Measurements from ENCODE around the gene ABCC1. TPM values are rescaled to one million over a fixed set of nuclear protein-coding genes. Genes with fewer than 3 reads are reported as not detected.

Gene ABCC1
- total and polyA plus RNA-seq, 2 experiments from 2014 or later: 7.0 to 9.3 TPM

DNA sequence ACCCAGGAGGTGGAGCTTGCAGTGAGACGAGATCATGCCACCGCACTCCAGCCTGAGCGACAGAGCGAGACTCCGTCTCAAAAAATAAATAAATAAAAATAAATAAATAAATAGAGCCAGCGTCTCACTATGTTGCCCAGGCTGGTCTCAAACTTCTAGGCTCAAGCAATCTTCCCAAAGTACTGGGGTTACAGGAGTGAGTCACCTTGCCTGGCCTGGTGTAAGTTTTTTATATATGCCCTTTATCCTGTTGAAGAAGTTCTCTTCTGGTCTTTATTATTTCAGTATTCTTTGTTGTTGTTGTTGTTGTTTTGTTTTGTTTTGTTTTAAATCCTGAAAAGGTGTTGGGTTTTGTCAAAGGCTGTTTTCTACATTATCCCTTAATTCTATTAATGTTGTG lies 30.1 kb upstream of the ABCC1 start:
- no peaks in the 10 kb centered on the region for H3K9me2 ChIP-seq (replicated peaks; ENCODE audit: insufficient read depth)
- TF ChIP-seq, protein P1, sequence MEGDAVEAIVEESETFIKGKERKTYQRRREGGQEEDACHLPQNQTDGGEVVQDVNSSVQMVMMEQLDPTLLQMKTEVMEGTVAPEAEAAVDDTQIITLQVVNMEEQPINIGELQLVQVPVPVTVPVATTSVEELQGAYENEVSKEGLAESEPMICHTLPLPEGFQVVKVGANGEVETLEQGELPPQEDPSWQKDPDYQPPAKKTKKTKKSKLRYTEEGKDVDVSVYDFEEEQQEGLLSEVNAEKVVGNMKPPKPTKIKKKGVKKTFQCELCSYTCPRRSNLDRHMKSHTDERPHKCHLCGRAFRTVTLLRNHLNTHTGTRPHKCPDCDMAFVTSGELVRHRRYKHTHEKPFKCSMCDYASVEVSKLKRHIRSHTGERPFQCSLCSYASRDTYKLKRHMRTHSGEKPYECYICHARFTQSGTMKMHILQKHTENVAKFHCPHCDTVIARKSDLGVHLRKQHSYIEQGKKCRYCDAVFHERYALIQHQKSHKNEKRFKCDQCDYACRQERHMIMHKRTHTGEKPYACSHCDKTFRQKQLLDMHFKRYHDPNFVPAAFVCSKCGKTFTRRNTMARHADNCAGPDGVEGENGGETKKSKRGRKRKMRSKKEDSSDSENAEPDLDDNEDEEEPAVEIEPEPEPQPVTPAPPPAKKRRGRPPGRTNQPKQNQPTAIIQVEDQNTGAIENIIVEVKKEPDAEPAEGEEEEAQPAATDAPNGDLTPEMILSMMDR (IDR thresholded peaks at IDR 0.05; ENCODE audit: poor library complexity): no peak
- TF ChIP-seq EZH2 (IDR thresholded peaks at IDR 0.05; ENCODE audit: borderline replicate concordance) (no peak), EZH2phosphoT487 (IDR thresholded peaks at IDR 0.05; ENCODE audit: low read depth, severe bottlenecking, unreplicated experiment) (no peak)
- H3K4me3 ChIP-seq: no peak overlapping the region
- H3K9me3 ChIP-seq (ENCODE audit: low read depth): no peaks in the 10 kb centered on the region
- no peaks in the 10 kb centered on the region for H3K79me2 ChIP-seq
- no peaks in the 10 kb centered on the region for H3K4me1 ChIP-seq (ENCODE audit: insufficient read depth)
- H3K4me2 ChIP-seq: no peak overlapping the region
- no peak overlapping the region for H2AFZ ChIP-seq
- H3K27me3 ChIP-seq: no peaks in the 10 kb centered on the region
- H4K20me1 ChIP-seq (ENCODE audit: insufficient read depth, poor library complexity, severe bottlenecking): no peaks in the 10 kb centered on the region
- H3K36me3 ChIP-seq (replicated peaks; ENCODE audit: insufficient read depth, low read depth): no peaks in the 10 kb centered on the region
- 93% methylated on average over 6 of the region's 6 CpGs for WGBS (ENCODE audit: low lambda C conversion rate, missing lambda C conversion rate)
- H3K27ac ChIP-seq: no peak overlapping the region
- no peak for DNase-seq (ENCODE audit: low spot score)

DNA sequence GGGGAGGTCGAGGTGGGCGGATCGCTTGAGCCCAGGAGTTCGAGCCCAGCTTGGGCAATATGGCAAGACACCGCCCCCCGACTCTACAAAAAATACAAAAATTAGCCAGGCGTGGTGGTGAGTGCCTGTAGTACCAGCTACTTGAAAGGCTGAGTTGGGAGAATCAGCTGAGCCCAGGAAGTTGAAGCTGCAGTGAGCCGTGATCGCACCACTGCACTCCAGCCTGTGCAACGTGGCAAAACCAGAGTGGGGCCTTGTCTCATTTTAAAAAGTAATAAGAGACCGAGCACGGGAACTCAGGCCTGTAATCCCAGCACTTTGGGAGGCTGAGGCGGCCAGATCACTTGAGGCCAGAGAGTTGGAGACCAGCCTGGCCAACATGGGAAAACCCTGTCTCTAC lies 24.4 kb upstream of the ABCC1 start:
- H3K36me3 ChIP-seq (replicated peaks; ENCODE audit: insufficient read depth, low read depth): no peaks in the 10 kb centered on the region
- no peaks in the 10 kb centered on the region for H3K9me3 ChIP-seq (ENCODE audit: low read depth)
- no peak overlapping the region for H3K4me3 ChIP-seq
- no peak for DNase-seq (ENCODE audit: low spot score)
- no peaks in the 10 kb centered on the region for H3K79me2 ChIP-seq
- WGBS (ENCODE audit: low lambda C conversion rate, missing lambda C conversion rate): 96% methylated on average over 13 of the region's 13 CpGs
- H3K27me3 ChIP-seq: no peaks in the 10 kb centered on the region
- no peak overlapping the region for H2AFZ ChIP-seq
- no peaks in the 10 kb centered on the region for H4K20me1 ChIP-seq (ENCODE audit: insufficient read depth, poor library complexity, severe bottlenecking)
- TF ChIP-seq, protein P1 (IDR thresholded peaks at IDR 0.05; ENCODE audit: poor library complexity): no peak
- no peak for TF ChIP-seq EZH2phosphoT487 (IDR thresholded peaks at IDR 0.05; ENCODE audit: low read depth, severe bottlenecking, unreplicated experiment)
- TF ChIP-seq EZH2 (IDR thresholded peaks at IDR 0.05; ENCODE audit: borderline replicate concordance): no peak
- no peaks in the 10 kb centered on the region for H3K9me2 ChIP-seq (replicated peaks; ENCODE audit: insufficient read depth)
- H3K27ac ChIP-seq: no peak overlapping the region
- no peaks in the 10 kb centered on the region for H3K4me1 ChIP-seq (ENCODE audit: insufficient read depth)
- H3K4me2 ChIP-seq: no peak overlapping the region

DNA sequence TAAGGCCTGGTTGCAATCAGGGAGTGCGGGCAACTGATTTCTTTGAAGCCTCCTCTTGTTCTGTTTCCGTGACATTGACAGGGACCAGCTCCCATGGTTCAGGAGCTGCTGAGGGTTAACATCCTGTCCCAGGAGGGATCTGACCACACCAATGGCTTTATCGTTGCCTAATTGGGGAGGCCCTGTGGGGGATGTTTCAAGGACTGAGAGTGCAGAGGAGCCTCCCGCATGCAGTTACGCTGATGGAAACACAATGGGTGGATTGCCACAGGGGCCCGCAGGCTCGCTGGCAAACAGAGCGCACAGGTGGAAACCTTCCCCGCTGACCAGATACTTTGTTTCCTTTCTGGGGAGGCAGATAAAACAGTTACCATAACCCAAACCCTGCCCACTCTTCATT lies 23.8 kb upstream of the ABCC1 start:
- no peak overlapping the region for H3K4me3 ChIP-seq
- H3K9me2 ChIP-seq (replicated peaks; ENCODE audit: insufficient read depth): no peaks in the 10 kb centered on the region
- no peak overlapping the region for H3K27ac ChIP-seq
- no peak overlapping the region for H3K4me2 ChIP-seq
- no peaks in the 10 kb centered on the region for H3K4me1 ChIP-seq (ENCODE audit: insufficient read depth)
- no peak overlapping the region for H2AFZ ChIP-seq
- DNase-seq (ENCODE audit: low spot score): no peak
- 60% methylated on average over 9 of the region's 9 CpGs for WGBS (ENCODE audit: low lambda C conversion rate, missing lambda C conversion rate)
- H4K20me1 ChIP-seq (ENCODE audit: insufficient read depth, poor library complexity, severe bottlenecking): no peaks in the 10 kb centered on the region
- TF ChIP-seq, protein P1 (IDR thresholded peaks at IDR 0.05; ENCODE audit: poor library complexity): no peak
- TF ChIP-seq EZH2phosphoT487 (IDR thresholded peaks at IDR 0.05; ENCODE audit: low read depth, severe bottlenecking, unreplicated experiment): no peak
- no peak for TF ChIP-seq EZH2 (IDR thresholded peaks at IDR 0.05; ENCODE audit: borderline replicate concordance)
- no peaks in the 10 kb centered on the region for H3K27me3 ChIP-seq
- no peaks in the 10 kb centered on the region for H3K79me2 ChIP-seq
- no peaks in the 10 kb centered on the region for H3K9me3 ChIP-seq (ENCODE audit: low read depth)
- no peaks in the 10 kb centered on the region for H3K36me3 ChIP-seq (replicated peaks; ENCODE audit: insufficient read depth, low read depth)
